ENCODE data around the gene POLR2H. TPM values are rescaled to one million over a fixed set of nuclear protein-coding genes. Genes with fewer than 3 reads are reported as not detected.
A peak's percentile ranks its signal among the peaks of the same experiment; 100 is the strongest.

The POLR2H gene
- 27.6 TPM for total RNA-seq

DNA sequence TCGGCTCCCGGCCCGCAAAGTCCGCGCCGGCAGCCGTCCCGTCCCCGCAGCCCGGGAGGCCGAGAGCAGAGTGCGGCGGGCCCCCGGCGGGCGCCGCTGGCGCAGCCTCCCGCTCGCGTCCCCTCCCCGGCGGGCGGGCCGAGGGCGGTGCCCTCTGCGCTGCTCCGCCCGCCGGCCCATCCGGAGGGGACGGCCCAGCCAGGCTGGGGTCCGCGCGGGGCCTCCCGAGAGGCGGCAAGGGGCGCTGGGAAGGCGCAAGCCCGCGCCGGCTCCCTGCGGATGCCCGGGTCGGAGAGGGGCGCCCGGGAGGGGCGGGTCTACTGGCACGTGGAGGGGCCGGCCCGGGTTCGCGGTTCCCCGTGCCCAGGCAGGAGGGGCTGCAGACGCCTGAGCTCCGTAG, at the start of gene POLR2H, which contains the start of gene CLCN2:
Gene POLR2H, plus strand, starts transcription at position 179 of the 400 bp plus-strand sequence. CDS start 1,783 bp downstream, outside the sequence.
Gene CLCN2, minus strand, starts transcription at position 74 of the 400 bp plus-strand sequence. CDS start 126 bp downstream, outside the sequence.
- peak; percentile 73 for DNase-seq

DNA sequence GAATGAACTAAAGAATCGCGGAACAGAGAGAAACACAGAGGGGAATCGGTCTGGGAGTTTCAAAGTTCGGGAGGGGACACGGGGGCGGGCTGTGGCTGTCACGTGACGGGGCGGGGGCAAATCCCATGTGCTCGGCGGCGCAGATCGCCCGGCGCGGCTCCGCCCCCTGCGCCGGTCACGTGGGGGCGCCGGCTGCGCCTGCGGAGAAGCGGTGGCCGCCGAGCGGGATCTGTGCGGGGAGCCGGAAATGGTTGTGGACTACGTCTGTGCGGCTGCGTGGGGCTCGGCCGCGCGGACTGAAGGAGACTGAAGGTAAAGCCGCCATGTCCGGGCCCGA, 47.2 kb upstream of the POLR2H start, which contains the start of gene EIF4G1:
Gene EIF4G1, plus strand, starts transcription at position 244 of the 337 bp plus-strand sequence. CDS start 1,191 bp downstream, outside the sequence.
- peak; percentile 89 for DNase-seq

DNA sequence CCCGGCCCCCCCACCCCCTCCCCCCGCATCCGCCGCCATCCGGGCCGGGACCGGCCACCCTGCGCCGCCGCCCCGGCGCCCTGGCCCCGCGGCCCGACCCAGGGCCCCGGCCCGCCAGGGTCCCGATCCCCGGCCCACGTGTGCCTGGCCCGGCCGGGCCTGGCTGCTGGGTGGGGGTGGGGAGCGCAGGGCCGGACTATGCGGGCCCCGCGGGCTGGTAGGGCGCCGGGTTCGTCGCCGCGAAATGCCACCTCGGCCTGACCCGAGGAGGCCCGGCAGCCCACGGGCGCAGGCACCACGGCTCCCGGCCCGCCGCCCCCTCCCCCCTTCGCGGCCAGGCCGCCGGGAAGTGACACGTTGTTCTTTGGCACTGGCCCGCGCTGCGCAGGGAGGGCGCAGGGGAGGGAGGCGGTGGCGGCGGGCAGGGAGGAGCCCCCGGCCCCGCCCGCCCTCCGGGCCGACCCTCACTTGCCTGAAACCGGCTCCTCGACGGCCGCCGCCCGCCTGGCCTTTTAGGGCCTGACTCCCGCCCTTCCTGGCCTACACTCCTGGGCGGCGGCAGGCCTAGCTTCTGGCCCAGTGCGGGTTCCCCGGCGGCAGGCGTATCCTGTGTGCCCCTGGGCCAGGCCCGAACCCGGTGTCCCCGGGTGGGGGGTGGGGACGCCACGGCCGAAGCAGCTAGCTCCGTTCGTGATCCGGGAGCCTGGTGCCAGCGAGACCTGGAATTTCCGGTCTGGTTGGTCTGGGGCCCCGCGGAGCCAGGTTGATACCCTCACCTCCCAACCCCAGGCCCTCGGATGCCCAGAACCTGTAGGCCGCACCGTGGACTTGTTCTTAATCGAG, 46.6 kb upstream of the POLR2H start:
- no peak for DNase-seq

DNA sequence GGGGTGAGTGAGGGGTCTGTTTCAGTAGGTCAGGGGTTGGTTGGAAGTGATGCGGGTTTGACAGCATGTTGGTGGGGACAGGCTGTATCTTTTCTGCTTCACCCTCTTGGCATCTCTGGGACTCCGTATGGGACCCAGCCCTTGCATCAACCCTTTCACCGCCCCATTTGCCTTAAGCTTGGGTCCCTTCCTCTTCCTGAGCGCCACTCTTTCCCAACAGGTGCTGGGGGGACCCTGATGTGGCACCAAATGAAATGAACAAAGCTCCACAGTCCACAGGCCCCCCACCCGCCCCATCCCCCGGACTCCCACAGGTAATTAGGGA, 46.0 kb upstream of the POLR2H start:
- no peak for DNase-seq

DNA sequence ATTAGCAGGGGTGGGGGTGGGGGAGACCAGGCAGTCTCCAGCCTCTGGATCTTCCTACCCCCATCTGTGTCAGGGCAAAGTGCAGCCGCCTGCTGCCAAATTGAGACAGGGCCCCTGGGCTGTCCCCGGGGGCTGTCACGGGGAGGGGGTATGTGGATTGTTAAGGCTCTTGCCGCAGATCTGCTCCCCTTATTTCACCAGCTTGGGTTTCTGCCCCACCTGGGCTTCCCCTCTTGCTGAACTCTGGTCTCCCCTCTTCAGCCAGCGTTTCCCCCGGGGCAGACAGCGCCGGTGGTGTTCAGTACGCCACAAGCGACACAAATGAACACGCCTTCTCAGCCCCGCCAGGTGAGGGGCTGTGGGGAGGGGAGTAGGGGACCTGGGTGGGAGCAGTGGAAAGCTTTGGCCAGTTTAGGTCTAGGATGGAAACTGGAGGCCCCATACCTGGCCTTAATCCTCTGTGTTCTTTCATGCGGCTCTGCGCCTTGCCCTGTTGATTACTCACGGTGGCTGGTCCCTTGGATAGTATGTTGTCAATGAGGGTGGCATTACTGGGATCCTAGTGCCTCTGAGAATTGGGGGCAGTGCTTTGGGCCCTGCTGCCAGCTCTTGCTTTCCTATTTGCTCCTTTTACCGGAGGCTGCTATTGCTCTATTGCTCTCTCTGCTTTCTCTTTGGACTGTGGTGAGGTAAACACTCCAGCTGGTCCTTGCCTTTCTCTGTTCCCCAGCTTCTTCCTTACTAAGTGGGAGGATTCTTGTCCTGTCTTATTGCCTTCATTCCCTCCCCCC, 45.4 kb upstream of the POLR2H start:
- DNase-seq, result no peak

DNA sequence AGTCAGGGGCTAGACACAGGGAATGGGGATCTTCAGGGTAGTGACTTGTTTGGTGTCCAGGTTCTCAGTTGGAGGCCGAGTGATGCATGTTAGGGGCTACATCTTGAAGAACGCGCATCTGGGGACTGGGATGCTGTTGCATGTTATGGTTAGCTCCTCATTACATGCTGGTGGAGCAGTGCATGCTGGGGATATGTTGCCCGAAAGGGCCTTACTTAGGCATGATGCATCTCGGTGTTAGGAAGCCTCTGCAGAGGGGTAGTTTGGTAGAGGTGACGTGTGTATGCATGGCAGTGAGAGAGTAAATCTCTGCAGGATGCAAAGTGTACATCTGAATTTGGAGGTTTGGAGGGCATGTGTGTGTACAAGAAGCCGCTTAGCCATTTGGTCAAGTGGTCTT, 44.7 kb upstream of the POLR2H start:
- DNase-seq, result no peak

DNA sequence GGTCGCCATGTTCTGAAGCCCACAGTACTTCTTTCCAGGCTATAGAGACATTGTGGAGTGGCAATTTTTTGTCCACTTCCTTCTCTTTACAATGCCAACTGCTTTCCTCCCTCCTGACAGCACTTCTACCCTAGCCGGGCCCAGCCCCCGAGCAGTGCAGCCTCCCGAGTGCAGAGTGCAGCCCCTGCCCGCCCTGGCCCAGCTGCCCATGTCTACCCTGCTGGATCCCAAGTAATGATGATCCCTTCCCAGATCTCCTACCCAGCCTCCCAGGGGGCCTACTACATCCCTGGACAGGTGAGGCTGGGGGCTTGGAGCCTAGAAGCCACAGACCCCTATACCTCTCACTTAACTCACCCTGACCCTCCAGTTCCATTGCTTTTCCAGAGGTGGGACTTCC, 44.3 kb upstream of the POLR2H start:
- no peak for DNase-seq

DNA sequence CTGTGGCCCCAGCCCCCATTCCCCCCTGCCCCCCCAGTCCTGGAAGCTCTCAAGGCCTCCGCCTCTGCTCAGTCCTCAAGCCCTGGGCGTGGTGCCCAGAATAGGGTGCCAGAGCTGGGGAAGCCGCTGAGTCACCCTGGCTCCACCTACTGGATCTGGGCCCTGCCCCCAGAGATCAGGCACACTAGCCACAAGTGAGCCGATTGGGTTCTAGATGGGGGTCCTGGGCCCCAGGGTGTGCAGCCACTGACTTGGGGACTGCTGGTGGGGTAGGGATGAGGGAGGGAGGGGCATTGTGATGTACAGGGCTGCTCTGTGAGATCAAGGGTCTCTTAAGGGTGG, 41.4 kb upstream of the POLR2H start:
- peak; percentile 90 for DNase-seq

DNA sequence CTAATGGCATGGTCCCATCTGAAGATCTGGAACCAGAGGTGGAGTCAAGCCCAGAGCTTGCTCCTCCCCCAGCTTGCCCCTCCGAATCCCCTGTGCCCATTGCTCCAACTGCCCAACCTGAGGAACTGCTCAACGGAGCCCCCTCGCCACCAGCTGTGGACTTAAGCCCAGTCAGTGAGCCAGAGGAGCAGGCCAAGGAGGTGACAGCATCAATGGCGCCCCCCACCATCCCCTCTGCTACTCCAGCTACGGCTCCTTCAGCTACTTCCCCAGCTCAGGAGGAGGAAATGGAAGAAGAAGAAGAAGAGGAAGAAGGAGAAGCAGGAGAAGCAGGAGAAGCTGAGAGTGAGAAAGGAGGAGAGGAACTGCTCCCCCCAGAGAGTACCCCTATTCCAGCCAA, 39.8 kb upstream of the POLR2H start:
- no peak for DNase-seq

DNA sequence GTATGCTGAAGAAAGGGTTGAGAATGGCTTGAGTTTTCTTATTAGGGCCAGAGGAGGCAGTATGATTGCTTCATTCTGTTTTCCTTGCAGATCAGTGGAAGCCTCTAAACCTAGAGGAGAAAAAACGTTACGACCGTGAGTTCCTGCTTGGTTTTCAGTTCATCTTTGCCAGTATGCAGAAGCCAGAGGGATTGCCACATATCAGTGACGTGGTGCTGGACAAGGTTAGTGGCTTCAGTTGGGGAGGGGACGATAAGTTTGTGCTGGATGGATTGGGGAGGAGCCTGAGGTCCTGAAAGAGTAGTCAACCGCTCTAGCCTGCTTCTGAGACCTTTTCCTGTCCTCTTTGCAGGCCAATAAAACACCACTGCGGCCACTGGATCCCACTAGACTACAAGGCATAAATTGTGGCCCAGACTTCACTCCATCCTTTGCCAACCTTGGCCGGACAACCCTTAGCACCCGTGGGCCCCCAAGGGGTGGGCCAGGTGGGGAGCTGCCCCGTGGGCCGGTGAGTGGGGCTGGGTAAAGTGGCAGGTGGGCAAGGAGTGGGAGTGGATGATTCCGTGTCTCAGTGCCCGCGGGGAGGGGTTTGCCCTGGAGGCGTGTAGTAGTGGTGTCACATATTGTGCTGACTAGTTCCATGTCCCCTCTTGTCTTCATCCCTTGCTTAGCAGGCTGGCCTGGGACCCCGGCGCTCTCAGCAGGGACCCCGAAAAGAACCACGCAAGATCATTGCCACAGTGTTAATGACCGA, 38.6 kb upstream of the POLR2H start:
- DNase-seq, result no peak

DNA sequence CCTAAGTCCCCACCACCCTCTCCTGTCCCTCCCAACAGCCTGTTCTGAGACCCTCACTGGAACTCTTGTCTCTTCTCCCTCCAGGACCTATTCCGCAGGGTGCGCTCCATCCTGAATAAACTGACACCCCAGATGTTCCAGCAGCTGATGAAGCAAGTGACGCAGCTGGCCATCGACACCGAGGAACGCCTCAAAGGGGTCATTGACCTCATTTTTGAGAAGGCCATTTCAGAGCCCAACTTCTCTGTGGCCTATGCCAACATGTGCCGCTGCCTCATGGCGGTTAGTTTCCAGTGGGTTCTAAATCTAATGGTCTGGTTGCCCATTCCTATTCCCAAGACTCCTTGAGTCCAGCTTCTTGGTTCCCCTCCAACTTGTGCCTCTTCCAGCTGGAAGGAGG, 37.8 kb upstream of the POLR2H start:
- no peak for DNase-seq

DNA sequence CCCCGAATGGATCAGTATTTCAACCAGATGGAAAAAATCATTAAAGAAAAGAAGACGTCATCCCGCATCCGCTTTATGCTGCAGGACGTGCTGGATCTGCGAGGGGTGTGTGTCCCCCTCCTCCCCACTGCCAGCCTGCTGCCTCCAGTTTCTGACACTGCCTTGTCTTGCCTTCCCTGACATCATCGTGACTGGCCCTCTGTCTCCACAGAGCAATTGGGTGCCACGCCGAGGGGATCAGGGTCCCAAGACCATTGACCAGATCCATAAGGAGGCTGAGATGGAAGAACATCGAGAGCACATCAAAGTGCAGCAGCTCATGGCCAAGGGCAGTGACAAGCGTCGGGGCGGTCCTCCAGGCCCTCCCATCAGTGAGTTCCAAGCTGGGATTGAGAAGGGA, 36.2 kb upstream of the POLR2H start:
- DNase-seq, result no peak

DNA sequence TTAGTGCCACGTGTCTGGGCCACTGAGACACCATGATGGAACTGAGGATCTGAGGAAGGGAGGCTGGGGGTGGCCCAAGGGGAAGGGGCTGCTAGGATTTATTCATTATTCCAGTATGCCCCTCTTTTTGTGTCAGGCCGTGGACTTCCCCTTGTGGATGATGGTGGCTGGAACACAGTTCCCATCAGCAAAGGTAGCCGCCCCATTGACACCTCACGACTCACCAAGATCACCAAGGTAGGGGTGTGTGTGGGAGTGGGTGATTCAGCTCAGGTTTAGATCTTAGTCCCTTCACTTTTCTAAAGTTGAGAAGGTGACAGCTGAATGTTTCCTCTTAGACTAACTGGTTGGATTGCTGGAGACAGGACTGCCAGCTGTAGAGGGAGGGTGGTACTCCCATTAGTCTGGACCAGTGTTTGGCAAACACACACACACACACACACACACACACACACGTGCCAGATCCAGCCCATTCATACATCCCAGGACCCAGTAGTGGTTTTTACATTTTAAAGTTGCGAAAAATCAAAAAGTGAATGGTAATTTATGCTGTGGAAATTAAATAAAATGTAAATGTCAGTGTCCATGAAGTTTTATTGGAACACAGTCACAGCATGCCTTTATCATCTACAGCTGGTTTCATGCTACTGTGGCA, 35.7 kb upstream of the POLR2H start:
- DNase-seq, result no peak

DNA sequence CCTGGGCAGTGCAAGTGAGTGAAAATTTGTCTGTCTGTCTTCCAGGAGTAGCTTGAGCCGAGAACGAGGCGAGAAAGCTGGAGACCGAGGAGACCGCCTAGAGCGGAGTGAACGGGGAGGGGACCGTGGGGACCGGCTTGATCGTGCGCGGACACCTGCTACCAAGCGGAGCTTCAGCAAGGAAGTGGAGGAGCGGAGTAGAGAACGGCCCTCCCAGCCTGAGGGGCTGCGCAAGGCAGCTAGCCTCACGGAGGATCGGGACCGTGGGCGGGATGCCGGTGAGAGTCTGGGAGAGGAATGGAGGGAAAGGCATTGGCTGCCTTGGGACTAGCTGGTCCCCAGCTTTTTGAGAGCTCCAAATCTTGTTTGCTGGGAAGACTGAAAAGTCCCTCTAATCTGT, 34.3 kb upstream of the POLR2H start:
- no peak for DNase-seq

DNA sequence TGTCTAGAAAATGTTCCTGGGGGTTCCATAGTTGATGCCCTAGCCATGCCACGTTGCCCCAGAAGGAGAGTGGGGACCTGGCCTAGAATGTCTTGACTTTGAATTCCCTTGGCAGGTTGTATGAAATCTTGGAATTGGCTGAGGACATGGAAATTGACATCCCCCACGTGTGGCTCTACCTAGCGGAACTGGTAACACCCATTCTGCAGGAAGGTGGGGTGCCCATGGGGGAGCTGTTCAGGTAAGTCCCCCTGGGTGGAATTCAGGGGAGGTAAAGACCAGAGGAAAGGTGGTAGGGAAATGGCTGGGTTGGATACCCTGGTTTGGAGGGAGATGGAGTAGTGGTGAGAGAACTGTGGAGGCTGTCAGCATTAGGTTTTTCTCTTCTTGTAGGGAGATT, 33.0 kb upstream of the POLR2H start:
- no peak for DNase-seq

DNA sequence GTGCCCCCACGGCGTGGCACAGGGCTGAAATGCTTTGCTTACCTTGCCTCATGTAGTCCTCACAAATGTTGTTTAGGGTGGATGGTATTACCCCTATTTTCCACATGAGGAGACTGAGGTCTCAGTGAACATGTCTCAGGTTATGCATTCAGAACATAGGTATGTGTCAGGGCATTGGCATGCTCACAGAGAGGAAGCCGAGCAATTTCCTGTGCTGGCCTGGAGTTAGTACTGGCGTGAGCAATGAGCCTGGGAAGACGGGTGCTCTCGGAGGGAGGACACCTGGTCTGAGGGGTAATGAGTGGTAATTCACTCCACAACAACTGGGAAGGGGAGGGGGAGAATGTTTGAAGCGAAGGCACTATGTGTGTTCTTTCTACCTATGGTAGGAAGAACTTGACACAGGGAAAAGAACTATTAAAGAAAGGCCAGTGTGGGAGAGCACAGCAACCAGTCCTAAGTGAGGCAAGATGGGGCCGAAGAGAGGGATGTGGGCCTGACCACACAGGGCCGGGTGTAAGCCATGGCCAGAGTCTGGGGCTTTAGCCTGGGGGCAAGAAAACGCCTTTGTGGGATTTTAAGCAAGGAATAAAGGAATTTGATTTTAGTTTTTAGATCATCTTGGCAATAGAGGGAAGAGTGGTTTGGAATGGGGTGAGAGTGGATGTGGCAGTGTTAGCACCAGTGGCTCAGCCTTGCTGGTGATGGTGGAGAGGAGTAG, 29.0 kb upstream of the POLR2H start:
- DNase-seq, result no peak

DNA sequence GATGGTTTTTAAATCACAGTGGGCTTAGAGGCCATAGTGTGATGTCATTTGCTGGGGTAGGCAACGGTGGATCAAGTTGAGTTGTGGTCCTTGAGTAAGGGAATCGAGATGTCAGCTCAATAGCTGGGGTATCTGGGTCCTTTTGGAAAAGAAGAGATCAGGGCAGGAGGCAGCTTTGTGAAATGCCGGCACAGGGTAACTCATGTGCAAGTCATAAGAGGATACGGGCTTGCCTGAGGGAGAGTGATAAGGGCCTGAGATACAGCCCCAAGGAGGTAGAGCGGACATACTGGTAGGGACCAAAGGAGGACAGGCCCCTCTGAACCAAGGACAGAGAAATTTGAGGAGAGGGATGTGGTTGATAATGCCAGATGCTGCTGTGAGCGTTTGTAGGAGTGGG, 28.3 kb upstream of the POLR2H start:
- DNase-seq, result no peak

DNA sequence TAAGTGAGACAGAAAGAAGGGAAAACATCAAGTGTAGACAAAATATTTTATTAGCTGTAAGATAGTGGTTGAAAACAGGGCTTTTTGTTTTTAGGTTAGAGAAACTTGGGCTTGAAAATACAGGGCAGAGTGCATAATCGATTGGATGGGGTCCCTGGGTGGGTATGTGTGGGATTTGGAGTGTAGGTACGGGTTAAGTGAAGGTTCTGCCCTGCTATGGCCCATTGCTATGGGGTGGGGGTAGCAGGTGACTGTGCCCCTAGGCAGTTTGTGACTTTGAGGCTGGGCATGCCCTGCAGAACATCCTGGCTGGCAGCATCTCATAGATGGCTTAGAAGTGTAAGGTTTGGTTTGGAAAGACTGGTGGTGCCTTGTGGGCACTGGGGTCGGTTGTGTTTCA, 27.8 kb upstream of the POLR2H start:
- no peak for DNase-seq

DNA sequence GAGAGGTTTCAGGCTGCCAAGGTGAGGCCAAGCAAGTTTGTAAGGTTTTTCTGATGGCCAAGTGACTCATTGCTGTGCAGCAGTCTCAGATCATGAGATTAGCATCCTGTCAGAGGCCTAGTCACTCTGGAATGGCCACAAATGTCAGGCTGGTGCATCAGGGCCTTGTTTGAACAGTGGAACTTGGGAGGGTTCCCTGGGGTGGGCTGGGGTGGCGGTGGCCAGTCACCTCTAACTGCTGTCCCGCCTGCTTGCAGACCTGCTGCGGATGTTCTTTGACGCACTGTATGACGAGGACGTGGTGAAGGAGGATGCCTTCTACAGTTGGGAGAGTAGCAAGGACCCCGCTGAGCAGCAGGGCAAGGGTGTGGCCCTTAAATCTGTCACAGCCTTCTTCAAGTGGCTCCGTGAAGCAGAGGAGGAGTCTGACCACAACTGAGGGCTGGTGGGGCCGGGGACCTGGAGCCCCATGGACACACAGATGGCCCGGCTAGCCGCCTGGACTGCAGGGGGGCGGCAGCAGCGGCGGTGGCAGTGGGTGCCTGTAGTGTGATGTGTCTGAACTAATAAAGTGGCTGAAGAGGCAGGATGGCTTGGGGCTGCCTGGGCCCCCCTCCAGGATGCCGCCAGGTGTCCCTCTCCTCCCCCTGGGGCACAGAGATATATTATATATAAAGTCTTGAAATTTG, 26.9 kb upstream of the POLR2H start:
- no peak for DNase-seq

DNA sequence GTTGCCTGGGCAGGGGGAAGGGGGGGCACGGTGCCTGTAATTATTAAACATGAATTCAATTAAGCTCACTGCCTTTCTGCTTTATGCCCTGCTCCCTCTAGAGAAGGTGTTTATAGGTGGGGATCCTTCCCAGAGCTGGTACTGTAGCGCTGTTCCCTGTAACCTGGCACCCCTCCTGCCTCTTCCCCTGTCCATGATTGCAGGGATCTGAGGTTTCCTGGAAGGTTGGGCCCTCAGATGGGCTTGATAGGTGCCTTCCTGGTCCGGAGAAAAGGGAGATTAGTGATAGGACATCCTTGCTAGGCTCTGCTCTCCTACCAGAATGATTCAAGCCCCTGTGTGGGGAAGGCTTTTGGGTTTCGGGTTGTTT, 26.2 kb upstream of the POLR2H start:
- DNase-seq, result no peak
